Measurements from ENCODE around the gene UBE2J2. TPM values are rescaled to one million over a fixed set of nuclear protein-coding genes. Genes with fewer than 3 reads are reported as not detected.

Gene UBE2J2
- total and polyA plus RNA-seq, 8 donors = 14.0 to 252 (median 46.5) TPM

DNA sequence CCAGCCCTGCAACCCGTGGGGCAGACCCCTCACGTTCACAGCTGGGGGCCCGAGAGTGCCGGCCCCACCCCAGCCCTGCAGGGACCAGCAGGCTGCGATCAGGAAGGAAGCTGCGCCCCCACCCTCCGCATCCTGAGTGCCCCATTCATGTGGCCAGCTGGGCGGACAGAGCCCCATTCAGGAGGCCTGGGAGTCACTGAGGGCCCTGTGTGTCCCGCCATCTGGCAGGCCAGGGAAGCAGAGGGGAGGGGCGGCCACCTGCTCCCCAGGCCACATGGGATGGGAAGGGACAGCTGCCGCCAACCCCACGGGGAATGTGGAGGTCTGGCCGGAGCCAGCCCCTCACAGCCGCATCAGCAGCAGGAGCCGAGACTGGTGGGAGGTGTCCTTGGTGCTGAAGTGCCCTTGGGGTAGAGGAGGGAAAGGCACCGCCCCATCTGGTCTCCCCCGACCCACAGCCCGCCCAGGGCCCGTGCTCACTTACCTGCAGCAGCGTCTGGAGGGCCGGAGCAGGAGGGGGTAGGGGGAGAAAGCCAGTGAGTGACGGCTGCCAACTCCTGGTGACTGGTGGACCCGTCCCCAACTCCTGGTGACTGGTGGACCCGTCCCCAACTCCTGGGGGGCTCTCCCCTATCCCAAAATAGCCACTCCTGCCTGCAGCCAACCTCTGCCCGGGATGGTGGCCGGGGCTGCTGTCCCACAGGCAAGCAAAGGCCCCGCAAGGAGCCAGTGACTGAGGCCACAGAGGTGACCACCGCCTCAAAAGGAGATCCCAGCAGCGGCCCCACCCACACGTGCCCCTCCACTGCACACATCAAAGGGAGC, 25.4 kb upstream of the UBE2J2 start:
- TF ChIP-seq EP300 (IDR thresholded peaks at IDR 0.05) (no peak), POLR2A (IDR thresholded peaks at IDR 0.05) (no peak), POLR2AphosphoS5 (IDR thresholded peaks at IDR 0.05) (no peak)
- TF ChIP-seq, protein P1, sequence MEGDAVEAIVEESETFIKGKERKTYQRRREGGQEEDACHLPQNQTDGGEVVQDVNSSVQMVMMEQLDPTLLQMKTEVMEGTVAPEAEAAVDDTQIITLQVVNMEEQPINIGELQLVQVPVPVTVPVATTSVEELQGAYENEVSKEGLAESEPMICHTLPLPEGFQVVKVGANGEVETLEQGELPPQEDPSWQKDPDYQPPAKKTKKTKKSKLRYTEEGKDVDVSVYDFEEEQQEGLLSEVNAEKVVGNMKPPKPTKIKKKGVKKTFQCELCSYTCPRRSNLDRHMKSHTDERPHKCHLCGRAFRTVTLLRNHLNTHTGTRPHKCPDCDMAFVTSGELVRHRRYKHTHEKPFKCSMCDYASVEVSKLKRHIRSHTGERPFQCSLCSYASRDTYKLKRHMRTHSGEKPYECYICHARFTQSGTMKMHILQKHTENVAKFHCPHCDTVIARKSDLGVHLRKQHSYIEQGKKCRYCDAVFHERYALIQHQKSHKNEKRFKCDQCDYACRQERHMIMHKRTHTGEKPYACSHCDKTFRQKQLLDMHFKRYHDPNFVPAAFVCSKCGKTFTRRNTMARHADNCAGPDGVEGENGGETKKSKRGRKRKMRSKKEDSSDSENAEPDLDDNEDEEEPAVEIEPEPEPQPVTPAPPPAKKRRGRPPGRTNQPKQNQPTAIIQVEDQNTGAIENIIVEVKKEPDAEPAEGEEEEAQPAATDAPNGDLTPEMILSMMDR (IDR thresholded peaks at IDR 0.05) = no peak
- peak in 1 of 2 donors; percentile 78 for DNase-seq
- 70 to 89% (median 75%) methylated on average over 15 to 30 of the region's 30 CpGs for WGBS, 5 donors
- intact Hi-C loops (cut with DNase I; ENCODE audit: low total_unique reads) = loop anchor here (10.0 kb wide), 1 partner anchor 174 kb away; no protein-coding TSS in a partner anchor
- Histone ChIP-seq H3K4me3 (no peak overlapping the region), H3K27ac (no peak overlapping the region), H3K36me3 (peaks cover 12 to 65% (median 49%) of the 10 kb centered on the region in 4 donors), H3K9me3 (no peaks in the 10 kb centered on the region), H3K27me3 (no peaks in the 10 kb centered on the region), H3K4me1 (peaks cover 3 to 16% (median 13%) of the 10 kb centered on the region in 4 donors)

DNA sequence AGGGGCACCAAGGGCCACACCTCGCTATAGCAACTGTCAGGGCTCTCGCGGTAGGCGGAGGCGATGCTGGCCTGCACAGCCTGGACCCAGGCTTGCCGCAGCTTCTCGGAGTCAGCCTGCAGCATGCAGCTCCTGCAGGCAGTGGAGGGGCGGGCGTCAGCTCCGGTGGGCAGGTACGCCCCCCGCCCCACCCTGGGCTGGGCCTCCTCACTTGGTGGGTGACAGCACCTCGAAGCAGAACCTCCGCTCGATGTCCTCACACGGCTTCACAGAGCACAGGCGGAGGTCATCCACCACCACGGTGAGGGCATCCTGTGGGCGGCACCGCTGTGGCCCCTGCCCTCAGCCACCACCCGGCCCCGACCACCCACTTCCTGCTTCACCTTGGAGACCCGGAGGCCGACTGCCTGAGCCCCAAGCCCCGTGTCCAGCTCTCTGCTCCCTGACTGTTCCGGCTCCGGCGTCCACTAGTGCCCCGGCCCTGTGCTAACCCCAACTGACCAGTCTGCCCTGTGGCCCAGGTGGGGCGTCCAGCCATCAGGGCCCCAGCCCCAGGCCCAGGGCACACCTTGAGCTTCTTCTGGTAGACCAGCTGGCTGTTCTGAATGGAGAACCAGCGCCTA, 24.3 kb upstream of the UBE2J2 start:
- Histone ChIP-seq H3K4me1 (peaks cover 0 to 4% (median 2%) of the 10 kb centered on the region in 4 donors), H3K27me3 (no peaks in the 10 kb centered on the region), H3K9me3 (no peaks in the 10 kb centered on the region), H3K27ac (no peak overlapping the region), H3K4me3 (no peak overlapping the region), H3K36me3 (peaks cover 12 to 76% (median 60%) of the 10 kb centered on the region in 4 donors)
- DNase-seq = no peak
- TF ChIP-seq POLR2AphosphoS5 (IDR thresholded peaks at IDR 0.05) (no peak), POLR2A (IDR thresholded peaks at IDR 0.05) (no peak), EP300 (IDR thresholded peaks at IDR 0.05) (no peak)
- TF ChIP-seq, protein P1 (IDR thresholded peaks at IDR 0.05) = no peak
- intact Hi-C loops (cut with DNase I; ENCODE audit: low total_unique reads) = loop anchor here (10.0 kb wide), 1 partner anchor 173 kb away; no protein-coding TSS in a partner anchor
- WGBS, 5 donors = 91 to 94% (median 93%) methylated on average over 15 to 31 of the region's 31 CpGs

DNA sequence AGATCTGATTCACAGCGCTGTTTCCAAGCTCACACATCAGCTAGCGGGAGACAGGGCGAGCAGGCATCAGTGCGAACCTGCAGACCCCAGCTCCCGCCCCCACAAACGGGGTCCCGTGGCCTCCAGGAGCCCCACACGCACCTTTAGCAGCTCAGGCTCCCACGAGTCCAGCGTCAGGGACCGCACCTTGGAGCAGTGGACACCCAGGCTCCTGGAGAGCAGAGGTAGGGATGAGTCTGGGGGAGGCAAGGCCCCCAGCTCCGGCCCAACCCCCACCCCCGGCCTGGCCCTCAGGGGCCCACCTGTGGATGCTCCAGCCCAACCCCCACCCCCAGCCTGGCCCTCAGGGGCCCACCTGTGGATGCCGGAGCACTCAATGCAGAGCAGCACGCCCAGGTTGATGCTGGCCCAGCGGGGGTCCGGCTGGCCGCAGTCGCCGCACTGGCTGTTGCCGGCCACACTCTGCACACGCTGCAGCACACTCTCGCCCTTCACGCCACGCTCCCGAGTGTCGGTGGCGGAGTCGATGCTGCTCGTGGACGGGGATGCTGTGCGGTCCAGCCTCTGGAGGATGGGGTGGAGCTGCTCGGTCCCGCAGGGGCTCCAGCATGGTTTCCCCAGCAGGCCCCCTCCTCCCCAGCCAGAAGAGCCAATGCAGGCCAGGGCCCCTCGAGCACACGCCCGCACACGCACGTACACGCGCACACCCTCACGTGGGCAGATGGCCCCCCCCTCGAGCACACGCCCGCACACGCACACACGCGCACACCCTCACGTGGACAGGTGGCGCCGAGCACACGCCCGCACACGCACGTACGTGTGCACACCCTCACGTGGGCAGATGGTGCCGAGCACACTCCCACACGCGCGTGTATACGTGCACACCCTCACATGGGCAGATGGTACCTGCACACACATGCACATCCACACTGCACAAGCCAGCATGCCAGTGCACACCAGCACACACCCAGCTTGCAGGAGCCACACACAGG, 22.7 kb upstream of the UBE2J2 start:
- peaks cover 2 to 9% (median 6%) of the 10 kb centered on the region in 4 donors for H3K4me1 ChIP-seq
- no peaks in the 10 kb centered on the region for H3K9me3 ChIP-seq
- H3K27ac ChIP-seq = no peak overlapping the region
- WGBS, 5 donors = 94 to 96% (median 95%) methylated on average over 39 to 62 of the region's 62 CpGs
- no peaks in the 10 kb centered on the region for H3K27me3 ChIP-seq
- DNase-seq = no peak
- no peak overlapping the region for H3K4me3 ChIP-seq
- peaks cover 12 to 78% (median 61%) of the 10 kb centered on the region in 4 donors for H3K36me3 ChIP-seq
- intact Hi-C loops (cut with DNase I; ENCODE audit: low total_unique reads) = loop anchor here (10.0 kb wide), 1 partner anchor 172 kb away; no protein-coding TSS in a partner anchor
- TF ChIP-seq EP300 (IDR thresholded peaks at IDR 0.05) (no peak), POLR2AphosphoS5 (IDR thresholded peaks at IDR 0.05) (no peak), POLR2A (IDR thresholded peaks at IDR 0.05) (no peak)
- TF ChIP-seq, protein P1 (IDR thresholded peaks at IDR 0.05) = no peak

All from stomach (tissue), 9 donors.